ENCODE results near the gene NBPF11.
"Not testable (repeated sequence)": the region's sequence is repeated elsewhere in the genome, so short reads cannot be mapped to it uniquely, and the experiment has no call there.

DNA sequence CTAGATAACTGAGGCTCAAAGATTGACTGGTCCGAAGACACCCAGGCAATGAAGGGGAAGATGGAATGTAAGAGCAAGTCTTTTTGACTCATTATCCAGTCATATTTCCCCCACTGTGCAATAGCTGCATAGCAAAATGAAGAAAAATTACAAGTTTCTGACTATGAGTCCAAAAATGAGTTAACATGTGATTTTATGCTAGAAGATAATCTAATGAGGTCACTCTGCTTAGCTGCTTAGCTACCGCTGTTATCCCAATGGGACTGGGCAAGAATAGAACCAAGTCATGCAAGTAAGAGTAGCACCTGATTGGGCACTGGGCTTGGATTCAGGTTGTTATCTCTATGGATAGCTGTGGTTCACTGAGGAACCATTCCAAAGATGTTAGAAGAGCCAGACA lies 43.0 kb upstream of the NBPF11 start:
- TF ChIP-seq CTCF, POLR2A (IDR thresholded peaks at IDR 0.05): not testable (repeated sequence)
